GM19023 (cell line): ENCODE measurements around the gene HNRNPH2.
A peak's percentile ranks its signal among the peaks of the same experiment; 100 is the strongest.

Source experiments
- ATAC-seq: cut with Tn5 transposase; IDR thresholded peaks from one replicate; pipeline ENCODE4 v1.9.1; 2021; ENCODE audit warnings: mild to moderate bottlenecking, moderate library complexity; ENCODE audit not compliant: unreplicated experiment

Gene HNRNPH2

DNA sequence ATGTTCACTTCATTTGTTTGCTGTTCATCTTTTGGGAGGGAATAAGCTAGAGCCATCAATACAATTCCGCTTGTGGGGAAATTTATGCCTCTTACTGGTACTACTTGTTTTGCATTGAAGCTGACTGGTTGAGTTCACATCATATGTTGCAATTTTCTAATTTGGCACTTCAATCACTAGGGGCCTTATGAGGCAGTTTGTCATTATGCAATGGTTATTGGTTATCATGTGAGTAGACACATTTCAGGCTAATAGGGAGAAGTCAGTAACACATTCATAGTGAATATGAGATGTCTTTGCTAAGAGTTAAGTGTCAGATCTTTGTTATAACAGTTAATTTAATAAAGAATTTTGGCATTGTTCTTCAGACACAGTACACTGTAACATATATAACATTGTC, 12.2 kb upstream of the HNRNPH2 start:
- no peak for ATAC-seq

DNA sequence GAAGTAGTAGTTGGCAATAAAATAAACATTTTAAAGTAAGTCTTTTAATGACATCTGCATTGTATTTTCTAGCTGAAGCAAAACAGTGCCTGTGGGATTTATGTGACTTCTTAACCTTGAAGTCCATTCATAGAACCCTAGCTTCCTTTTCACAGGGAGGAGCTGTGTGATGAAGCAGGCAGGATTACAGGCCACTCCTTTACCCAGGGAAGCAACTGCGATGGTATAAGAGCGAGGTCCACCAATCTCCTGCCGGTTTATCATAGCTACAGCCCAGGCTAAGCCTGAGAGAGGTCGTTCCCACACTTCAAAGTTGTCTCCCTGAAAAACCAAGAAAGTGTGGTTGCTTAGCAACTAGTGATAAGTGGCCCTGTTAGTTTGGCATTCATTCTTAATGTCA, 10.2 kb upstream of the HNRNPH2 start:
- no peak for ATAC-seq

DNA sequence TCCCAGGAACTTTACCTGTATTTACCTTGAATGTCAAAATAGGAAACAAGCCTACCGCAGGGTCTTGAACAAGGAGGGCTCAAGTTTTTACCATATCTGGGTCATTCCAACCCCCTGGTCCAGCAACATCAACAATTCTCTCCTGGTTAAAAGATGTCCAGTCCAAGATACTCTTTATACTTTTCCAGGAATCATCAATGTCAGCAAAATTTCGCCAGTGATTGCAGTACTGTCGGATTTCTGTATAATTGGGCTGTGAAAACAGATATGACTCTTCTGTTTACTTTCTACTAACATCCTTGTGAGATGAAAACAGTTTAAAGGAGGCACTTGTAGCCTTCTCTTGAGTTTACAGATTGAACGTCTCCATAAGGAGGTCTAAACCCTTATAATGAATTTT, 9.3 kb upstream of the HNRNPH2 start:
- no peak for ATAC-seq

DNA sequence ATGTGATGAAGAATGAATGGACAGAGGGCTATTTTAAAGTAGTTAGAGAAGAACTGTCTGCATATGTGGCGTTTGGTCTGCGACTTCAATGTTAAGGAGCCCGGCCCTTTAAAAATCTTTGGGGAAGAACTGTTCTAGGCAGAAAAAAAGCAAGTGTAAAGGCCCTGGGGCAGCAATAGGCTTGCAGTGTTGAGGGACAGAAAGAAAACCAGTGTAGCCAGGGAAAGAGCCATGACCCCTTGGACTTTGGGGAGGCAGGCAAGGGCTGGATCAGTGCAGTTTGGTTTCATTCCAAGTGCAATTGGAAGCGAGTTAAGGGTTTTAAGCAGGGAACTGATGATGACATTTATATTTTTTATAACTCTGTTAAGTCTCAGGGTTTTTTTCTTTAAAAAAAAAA, 8.2 kb upstream of the HNRNPH2 start:
- ATAC-seq, result no peak

DNA sequence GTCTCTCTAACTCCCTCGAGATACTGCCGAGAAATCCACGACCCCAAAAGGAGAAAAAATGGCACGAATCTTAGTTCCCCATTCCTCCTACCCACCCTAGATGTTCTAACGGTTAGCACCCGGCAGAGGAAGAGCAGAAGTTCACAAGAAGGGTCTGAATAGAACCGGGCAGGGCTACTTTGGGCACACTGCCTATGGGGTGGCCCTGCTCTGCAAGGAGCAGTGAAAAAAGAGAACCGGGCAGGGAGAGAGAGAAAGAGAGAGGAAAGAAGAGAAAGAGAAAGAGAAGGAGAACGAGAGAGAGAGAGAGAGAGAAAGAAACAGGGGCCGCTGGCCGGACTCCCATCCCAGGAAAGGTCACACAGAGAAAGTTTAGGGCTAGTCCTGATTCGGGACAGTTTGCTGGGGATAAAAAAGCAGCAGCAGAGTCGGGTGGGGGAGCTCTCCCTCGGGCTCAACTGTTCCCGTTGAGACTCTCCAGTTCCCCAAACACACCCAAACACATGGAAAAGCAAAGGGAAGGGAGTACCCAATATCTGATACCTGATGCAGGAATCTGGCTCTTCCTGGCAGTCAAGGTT, 765 bp upstream of the HNRNPH2 start:
- ATAC-seq, result no peak

DNA sequence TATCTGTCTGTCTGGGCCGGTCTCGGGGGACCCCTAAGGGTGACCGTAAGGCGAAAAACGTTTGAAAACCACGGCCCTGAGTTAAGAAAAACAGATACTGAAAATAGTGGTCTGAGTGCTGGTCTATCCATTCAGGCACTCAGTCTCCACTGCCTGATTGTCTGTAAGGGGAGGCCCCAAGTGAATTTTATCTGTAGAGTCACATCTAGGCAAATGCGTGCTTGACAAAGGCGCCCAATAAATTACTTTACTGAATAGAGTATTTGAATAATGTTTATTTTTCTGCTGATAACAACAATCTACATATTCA, 465 bp downstream of the HNRNPH2 start:
- ATAC-seq, result no peak

DNA sequence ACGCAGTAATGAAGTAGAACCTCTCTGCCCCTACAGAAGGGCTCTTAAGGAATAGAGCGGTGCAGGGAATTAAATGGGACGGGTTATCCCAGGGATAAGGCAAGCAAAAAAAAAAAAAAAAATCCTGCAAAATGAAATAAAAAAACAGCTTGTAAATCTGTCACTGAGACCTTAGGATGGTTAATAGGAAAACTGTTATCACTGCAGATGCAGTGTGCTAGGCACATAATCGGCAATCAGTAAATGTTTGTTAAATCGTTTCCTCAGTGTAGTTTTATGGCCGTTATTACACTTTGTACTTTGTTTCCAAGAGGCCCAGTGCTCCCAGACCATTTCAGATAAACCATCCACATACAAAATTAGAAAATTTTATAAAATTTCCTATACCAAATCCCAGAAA, 1.0 kb downstream of the HNRNPH2 start:
- no peak for ATAC-seq

DNA sequence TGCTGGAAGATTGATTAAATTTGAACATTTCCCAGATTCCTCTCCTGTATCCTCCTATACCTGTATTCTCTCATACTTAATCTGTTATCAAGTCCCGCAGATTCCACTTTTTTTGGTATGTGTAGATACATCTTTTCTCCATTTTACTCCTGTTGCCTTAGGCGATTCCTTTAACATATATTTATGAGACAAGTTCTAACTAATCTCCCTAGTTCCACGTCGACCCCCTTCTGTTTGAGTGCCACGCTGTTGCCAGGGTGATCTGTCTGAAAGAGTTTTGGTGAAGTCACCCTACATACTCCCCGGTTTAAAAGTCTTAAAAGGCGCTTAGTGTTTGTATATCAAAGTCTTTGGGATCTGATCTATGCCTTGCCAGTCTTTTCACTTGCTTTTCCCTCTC, 2.4 kb downstream of the HNRNPH2 start:
- no peak for ATAC-seq

DNA sequence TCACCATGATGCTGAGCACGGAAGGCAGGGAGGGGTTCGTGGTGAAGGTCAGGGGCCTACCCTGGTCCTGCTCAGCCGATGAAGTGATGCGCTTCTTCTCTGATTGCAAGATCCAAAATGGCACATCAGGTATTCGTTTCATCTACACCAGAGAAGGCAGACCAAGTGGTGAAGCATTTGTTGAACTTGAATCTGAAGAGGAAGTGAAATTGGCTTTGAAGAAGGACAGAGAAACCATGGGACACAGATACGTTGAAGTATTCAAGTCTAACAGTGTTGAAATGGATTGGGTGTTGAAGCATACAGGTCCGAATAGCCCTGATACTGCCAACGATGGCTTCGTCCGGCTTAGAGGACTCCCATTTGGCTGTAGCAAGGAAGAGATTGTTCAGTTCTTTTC, 4.0 kb downstream of the HNRNPH2 start:
- no peak for ATAC-seq

DNA sequence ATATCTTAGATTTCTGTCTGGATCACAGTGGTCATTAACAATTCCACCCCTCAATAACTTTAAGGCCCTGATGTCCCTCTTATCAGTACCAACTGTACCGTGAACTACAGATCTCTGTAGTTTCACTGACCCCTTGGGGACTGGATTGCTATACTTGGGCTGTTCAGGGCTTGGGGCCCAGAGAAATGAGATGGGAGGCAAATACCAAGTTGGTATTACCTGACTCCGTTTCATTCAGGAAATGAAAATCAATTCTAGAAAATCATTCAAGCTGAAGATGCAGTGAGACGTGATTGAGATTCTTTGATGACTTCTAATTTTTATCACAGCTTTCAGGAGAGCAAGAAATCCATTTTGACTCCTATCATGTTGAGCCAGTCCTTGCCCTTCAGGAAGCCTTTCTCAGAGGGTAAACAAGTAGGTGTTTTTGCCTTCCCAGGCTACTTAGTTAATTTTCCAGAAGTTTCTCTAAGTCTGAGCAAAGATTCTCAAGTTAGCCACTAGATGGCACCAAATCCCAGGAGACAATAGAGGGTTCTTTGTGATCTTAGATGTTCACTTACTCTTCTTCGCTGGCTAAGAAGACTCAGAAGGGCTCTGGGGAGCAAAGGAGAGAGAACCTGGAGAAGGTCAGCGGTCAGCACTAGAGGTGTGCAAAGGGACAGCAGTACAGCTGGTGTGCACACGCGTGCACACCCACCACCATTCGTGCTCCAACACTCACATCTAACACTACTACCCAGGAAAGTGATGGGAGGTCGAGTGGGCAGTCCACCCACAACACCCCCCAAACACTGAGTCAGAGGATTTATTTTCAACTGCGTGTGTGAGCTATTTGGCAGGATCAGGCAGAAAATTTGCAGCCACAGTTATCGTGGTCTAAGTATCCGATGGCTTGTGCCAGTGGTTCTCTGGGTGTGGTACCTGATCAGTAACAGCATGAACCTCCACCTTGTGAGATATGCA, 7.4 kb downstream of the HNRNPH2 start:
- peak; percentile 49 for ATAC-seq

DNA sequence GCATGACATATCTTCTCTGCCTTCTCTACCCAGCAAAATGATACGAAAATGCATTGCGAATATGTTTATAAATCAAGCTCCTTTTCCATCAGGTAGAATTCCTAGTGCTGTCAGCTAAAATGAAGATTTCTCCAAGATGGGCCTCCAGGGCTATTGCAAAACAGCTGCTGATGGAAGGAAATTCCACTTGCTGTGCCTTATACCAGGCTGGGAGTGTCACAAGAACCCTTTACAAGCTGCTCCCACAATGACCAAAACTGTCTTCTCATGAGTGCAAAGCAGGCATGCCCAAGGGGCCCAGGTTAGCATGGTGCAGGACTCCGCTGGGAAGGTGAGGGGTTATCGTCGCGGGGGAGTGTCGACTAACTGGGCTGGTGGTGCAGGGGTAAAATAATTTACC, 8.7 kb downstream of the HNRNPH2 start:
- no peak for ATAC-seq

DNA sequence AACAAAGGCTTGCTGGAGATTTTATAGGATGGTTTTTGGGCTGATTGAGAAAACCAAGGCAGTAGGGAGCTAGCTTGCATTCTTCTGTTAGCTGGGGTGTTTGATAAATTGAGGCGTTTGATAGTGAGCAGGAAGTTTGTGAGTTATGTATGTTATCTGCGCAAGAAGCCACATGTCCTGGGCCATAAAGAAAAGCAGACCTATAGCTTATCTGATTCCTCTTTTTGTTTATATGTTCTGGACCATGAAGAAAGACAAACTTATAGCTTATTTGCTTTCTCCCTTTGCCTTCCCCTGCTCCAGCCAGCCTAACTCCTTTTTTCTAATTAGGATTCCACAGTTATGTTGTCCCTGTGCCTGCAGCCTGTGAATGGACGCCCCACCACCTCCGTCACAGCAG, 9.2 kb downstream of the HNRNPH2 start:
- no peak for ATAC-seq

DNA sequence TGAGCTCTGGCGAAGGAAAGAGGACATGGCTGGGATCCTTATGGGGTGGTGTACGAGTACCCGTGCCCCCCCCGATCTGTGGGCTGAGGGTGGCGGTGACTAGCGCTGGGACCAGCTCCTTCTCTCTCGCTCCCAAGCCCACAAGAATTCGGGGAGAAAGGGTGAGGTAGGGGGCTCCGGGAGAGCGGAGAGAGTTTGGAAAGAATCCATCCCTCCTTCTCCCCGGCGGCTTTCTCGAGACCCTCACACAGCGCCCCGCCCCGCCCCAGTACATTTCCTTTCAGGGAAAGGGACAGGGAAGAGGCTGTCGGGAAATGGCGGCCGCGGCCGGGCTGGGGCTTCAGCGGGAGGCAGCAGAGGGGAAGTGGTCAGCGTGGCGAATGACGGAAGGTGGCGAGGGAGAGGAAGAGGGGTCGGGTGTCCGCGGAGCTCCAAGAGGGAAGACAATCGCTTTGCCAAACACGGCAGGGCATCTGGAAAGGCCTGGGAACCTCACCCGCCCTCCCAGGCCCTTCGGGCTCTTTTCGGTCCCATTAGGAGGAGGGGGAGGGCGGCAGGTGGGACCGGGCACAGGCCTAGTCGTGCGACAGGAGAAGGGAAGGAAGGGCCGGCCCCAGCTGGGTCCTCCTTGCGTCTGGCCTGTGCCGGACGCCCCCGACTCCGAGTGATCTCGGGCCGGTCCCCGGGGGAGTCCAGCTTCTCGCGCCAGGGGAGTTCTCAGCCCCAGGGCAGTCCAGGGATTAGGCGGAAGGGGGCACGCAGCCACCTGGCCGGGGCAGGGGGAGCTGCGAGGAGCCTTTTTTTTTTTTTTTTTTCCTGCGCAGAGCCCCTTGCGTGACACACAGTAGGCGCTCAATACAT, 10.2 kb downstream of the HNRNPH2 start:
- peak; percentile 47 for ATAC-seq

DNA sequence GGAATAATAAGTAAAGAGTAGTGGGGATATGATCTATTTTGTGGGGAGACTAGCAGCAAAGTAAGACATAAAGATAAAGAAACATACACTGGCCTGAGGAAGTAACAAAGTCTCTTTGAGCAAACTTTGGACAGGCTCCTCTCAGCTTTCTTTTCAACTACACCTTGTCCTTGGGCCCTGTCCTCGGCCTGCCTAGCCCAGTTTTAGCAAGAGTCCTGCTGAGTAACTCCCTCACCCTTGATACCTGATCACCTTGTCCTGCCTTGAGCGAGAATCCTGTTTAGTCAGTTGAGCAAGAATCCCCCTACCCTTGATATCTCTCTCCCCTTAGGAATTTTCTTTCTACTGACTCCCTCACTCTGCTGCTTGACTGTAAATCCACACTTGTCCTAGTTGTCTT, 11.5 kb downstream of the HNRNPH2 start:
- ATAC-seq, result no peak

DNA sequence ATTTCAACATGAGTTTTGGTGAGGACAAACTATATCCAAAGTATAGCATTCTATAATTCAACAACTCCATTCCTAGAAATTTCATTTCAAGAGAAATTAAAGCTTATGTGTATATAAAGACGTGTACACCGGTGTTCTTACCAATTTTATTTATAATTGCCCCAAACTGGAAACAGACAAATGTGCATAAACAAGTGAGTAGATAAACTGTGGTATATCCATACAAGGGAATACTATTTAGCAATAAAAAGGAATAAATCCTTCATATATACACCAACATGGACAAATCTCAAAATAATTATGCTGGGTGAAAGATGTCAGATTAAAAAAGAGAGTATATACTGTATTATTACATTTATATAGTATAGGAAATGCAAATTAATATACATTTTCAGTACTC, 19.9 kb downstream of the HNRNPH2 start:
- ATAC-seq, result no peak

DNA sequence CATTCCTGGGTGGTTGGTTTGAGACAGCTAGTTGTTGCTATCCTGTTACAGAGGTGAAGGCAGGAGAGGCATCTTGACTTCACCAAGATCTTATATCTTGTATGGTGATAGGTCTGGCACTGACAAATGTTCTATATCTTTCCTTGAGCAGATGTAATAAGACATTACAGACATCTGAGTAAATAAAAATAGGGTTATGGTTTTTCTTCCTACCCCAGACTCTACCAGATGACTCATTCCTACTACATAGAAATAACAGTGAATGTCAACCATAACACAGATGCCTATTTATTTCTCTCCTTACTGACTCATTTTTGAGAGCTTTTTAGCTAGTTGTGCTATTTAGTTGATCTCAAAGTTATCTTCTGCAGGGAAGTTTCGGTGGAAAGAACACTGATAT, 21.9 kb downstream of the HNRNPH2 start:
- peak; percentile 57 for ATAC-seq

DNA sequence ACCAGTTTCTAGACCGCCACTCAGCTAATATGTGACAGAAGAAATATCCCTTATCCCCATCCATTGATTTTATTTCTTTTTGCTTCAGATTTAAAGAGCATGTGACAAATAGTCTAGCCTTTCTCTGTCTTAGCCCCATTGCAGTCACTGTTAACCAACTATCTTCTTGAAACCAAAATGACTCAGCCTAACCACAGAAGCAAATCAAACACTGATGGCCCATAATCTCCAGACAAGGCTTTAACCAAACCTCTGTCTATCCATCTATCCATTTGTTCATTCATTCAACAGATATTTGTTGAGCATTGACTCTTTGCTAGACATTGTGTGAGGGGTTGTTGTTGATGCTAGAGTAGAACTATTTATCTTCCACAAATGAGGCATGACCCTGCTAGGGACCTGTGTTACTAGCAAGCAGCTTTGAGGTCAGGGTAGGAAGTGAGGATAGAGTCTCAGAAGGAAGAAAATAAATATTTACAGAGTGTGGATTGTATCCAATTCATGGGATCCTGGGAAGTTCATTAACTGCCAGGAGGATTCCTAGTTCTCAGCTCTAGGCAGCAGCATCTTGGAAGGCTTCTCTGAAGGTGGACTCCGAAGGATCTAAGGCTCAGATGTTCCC, 22.5 kb downstream of the HNRNPH2 start:
- peak; percentile 90 for ATAC-seq

DNA sequence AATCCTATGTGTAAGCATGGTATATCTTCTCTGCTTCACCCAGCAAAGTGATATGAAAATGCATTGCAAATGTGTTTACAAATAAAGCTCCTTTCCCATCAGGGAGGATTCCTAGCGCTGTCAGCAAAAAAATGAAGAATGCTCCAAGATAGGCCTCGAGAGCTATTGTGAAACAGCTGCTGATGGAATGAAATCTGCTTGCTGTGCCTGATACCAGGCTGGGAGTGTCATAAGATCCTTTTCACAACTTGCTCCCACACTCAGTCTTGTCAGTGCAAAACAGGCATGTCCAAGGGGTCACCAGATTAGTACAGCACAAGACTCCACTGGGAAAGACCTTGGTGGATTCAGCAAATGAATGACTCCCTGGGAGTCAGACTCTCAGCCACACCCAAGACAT, 34.1 kb downstream of the HNRNPH2 start:
- ATAC-seq, result no peak

DNA sequence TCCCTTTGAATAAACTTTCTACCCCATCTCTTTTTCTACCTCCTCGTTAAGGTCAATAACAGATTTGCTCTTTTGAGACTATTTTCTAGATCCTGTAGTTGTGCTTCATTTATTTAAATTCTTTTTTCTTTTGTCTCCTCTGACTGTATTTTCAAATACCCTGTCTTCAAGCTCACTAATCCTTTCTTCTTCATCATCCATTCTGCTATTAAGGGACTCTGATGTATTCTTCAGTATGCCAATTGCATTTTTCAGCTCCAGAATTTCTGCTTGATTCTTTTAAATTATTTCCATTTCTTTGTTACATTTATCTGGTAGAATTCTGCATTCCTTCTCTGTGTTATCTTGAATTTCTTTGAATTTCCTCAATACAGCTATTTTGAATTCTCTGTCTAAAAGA, 41.3 kb downstream of the HNRNPH2 start:
- no peak for ATAC-seq

DNA sequence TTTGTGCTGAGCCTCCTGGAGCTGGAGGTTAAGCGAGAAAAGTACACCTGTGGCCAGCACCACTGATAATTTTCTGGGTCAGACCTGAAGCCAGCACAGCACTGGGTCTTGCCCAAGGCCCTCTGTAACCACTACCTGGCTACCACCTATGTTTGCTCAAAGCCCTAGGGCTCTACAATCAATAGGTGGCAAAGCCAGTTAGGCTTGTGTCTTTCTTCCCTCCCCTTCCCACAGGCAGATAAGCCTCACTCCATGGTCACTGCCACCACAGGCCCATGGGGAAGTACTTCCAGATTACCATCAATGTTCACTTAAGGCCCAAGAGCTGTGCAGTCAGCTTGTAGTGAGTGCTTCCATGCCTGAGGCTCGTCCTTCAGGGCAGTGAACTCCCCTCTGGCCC, 42.1 kb downstream of the HNRNPH2 start:
- no peak for ATAC-seq

DNA sequence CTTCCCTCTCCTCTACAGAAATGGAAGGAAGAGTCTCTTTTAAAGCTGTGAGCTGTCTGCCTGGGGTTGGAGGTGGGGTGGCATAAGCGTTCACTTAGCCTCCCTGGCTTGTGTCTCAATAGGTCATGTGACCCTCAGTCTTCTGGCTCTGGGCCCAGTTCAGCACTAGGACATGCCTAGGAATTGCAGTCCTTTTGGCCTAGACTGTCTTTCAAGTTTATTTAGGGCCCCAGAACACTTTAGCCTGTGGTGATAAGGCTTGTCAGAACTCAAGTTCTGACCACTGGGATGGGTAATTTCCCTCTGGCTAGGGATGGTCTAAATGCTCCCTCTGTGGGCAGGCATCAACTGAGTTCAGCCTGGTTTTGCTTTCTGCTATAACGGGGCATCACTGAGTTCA, 42.9 kb downstream of the HNRNPH2 start:
- no peak for ATAC-seq
